AG04449 (cell line): Measurements from ENCODE around the gene CLMP.

ENCODE experiments used
- CTCF ChIA-PET: fragments of 350-600 bp; formaldehyde crosslinking; extraction: SDS; loops from one replicate; lab custom pipeline; 2021; ENCODE audit warnings: antibody characterized with exemption; lab: Yijun Ruan, JAX
- POLR2A ChIA-PET: fragments of 400-600, 350-600 bp; formaldehyde crosslinking; extraction: SDS; loops from one replicate; lab custom pipeline; 2020; ENCODE audit warnings: antibody characterized with exemption, inconsistent platforms; lab: Yijun Ruan, JAX
- DNase-seq: peaks from one replicate; pipeline ENCODE4 v3.0.0-alpha.2; 2010; ENCODE audit warnings: low read depth, low spot score
- H3K4me3 ChIP-seq: 2 replicates; pipeline ENCODE4 v1.5.1; 2011; ENCODE audit warnings: low read depth, mild to moderate bottlenecking, control low read depth, low read length
- TF ChIP-seq, protein P1 (sequence below): IDR thresholded peaks from one replicate; pipeline ENCODE4 v1.5.1; 2011; ENCODE audit warnings: mild to moderate bottlenecking, moderate library complexity, low read length, control low read depth, inconsistent platforms; ENCODE audit not compliant: insufficient read depth; ENCODE audit errors: missing control alignments

The CLMP gene

DNA sequence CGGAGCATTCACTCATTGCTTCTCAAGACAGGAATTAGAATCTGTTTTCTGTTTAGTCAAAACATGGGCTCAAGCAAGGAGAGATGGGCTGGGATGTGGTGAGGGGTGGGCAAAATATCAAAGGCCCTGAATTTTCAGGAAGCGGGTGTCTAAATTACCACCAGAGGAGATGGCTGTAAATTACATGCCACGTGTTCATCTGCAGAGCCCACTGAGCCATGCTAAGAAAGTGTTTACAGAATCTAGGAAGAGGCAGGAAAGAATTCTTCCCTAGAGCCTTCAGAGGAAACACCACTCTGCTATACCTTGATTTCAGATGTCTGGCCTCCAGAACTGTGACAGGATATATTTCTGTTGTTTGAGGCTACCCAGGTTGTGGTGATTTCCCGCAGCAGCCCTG lies 46.1 kb downstream of the CLMP start:
- DNase-seq, result no peak
- ChIA-PET POLR2A (no interaction called here), CTCF (interaction anchor here (1.0 to 1.2 kb wide), 2 partner anchors 17 to 22 kb away, joined by 4 to 5 read pairs; no protein-coding TSS in a partner anchor)
- TF ChIP-seq, protein P1, sequence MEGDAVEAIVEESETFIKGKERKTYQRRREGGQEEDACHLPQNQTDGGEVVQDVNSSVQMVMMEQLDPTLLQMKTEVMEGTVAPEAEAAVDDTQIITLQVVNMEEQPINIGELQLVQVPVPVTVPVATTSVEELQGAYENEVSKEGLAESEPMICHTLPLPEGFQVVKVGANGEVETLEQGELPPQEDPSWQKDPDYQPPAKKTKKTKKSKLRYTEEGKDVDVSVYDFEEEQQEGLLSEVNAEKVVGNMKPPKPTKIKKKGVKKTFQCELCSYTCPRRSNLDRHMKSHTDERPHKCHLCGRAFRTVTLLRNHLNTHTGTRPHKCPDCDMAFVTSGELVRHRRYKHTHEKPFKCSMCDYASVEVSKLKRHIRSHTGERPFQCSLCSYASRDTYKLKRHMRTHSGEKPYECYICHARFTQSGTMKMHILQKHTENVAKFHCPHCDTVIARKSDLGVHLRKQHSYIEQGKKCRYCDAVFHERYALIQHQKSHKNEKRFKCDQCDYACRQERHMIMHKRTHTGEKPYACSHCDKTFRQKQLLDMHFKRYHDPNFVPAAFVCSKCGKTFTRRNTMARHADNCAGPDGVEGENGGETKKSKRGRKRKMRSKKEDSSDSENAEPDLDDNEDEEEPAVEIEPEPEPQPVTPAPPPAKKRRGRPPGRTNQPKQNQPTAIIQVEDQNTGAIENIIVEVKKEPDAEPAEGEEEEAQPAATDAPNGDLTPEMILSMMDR, result no peak
- H3K4me3 ChIP-seq, result no peak overlapping the region

DNA sequence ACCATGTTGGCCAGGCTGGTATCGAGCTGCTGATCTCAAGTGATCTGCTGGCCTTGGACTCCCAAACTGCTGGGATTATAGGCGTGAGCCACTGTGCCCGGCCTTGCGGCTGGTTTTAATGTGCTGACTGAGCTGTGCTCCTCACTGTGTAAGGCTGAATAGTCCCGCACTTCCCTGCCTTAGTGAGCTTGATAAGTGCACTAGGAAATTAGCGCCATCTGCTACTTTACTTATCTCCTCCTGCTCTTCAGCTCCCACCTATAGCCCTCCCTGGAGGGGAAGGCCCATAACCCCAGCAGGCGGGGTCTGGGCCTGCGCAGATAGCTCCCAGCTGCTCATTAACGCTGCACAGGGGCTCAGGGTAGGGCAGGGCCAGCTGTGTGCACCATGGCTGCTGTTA lies 49.4 kb downstream of the CLMP start:
- ChIA-PET POLR2A (interaction anchor here (0.8 to 1.6 kb wide), 3 partner anchors 16 to 48 kb away, joined by 3 read pairs; no protein-coding TSS in a partner anchor), CTCF (interaction anchor here (0.7 to 1.5 kb wide), 3 partner anchors 8 to 116 kb away, joined by 3 to 7 read pairs (median 5); no protein-coding TSS in a partner anchor)
- no peak overlapping the region for H3K4me3 ChIP-seq
- TF ChIP-seq, protein P1, result no peak
- DNase-seq, result no peak

GRCh38 chr11:123145220-123145619 lies 49.8 kb downstream of the CLMP start:
- CTCF ChIA-PET, result interaction anchor here (0.7 to 1.4 kb wide), 2 partner anchors 19 to 21 kb away, joined by 3 to 7 read pairs; no protein-coding TSS in a partner anchor
- POLR2A ChIA-PET, result interaction anchor here (0.8 to 1.6 kb wide), 3 partner anchors 17 to 48 kb away, joined by 3 read pairs; no protein-coding TSS in a partner anchor
- TF ChIP-seq, protein P1, result no peak
- DNase-seq, result no peak
- no peak overlapping the region for H3K4me3 ChIP-seq

DNA sequence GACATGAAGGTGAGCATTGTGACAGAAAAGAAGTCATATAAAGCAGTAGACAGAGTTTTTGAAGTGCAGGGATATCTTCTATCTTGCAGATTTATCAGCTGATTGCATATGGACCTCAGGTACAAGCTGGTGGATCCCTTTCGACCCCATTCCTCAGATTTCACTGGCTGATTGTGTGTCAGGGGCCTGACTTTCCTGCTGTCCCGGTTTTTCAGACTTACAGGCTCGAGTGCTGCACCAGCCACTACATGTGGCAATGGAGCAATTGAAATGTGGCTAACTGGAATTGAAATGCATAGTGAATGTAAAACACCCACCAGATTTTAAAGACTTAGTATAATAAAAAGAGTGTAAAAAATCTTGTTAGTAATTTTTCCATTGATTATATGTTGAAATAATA lies 50.3 kb downstream of the CLMP start:
- ChIA-PET POLR2A (interaction anchor here (1.6 kb wide), 1 partner anchor 17 kb away, joined by 3 read pairs; no protein-coding TSS in a partner anchor), CTCF (interaction anchor here (0.7 kb wide), 1 partner anchor 20 kb away, joined by 3 read pairs; no protein-coding TSS in a partner anchor)
- TF ChIP-seq, protein P1, result no peak
- DNase-seq, result no peak
- no peak overlapping the region for H3K4me3 ChIP-seq

DNA sequence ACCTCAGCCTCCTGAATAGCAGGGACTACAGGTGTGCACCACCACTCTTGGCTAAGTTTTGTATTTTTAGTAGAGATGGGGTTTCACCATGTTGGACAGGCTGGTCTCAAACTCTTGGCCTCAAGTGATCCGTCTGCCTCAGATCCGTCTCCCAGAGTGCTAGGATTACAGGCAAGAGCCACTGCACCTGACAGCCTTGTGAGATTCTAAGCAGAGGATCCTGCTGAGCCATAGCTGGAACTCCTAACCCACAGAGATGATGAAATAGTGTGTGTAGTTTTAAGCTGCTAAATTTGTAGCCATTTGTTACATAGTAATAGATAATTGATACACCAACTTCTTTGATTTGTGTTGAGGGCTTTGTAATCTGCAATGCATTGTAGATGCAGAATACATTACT lies 51.1 kb downstream of the CLMP start:
- TF ChIP-seq, protein P1, result no peak
- H3K4me3 ChIP-seq, result no peak overlapping the region
- no peak for DNase-seq
- POLR2A ChIA-PET, result no interaction called here
- CTCF ChIA-PET, result interaction anchor here (1.1 to 1.3 kb wide), 4 partner anchors 12 to 103 kb away, joined by 3 to 5 read pairs (median 4); no protein-coding TSS in a partner anchor

DNA sequence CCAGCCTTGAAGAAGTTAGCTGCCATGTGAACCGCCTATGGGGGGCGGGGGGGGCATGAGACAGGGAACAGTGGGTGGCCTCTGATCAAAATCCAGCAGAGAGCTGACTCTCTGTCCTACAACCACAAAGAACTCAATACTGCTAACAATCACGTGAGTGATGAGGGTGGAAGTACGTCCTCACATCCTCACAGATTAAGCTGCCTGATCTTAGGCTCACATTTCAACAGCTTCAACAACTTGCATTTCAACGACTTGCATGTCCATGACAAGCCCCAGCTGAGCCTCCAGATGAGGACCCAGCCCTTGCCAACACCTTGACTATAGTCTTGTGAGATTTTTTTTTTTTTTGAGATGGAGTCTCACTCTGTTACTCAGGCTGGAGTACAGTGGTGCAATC lies 51.6 kb downstream of the CLMP start:
- no peak overlapping the region for H3K4me3 ChIP-seq
- POLR2A ChIA-PET, result interaction anchor here (1.2 kb wide), 1 partner anchor 11 kb away, joined by 3 read pairs; no protein-coding TSS in a partner anchor
- TF ChIP-seq, protein P1, result no peak
- DNase-seq, result no peak
- CTCF ChIA-PET, result interaction anchor here (0.9 to 2.0 kb wide), 6 partner anchors 9 to 104 kb away, joined by 3 to 5 read pairs (median 4); no protein-coding TSS in a partner anchor
